ENCODE measurements around the gene PAWR. TPM values are rescaled to one million over a fixed set of nuclear protein-coding genes. Genes with fewer than 3 reads are reported as not detected.

The PAWR gene
- total and polyA plus RNA-seq, 9 of the 15 experiments (the other 6 are each of a cell fraction or from before 2014, with no cell fraction given), result 0.82 TPM; not detected in 8

GRCh38 chr12:79573820-79574219 is 116.9 kb downstream of the PAWR start (continued):
- TF ChIP-seq MGA (IDR thresholded peaks at IDR 0.05), result no peak
- TF ChIP-seq ELF2 (CRISPR knock-in tag; IDR thresholded peaks at IDR 0.05), result no peak
- no peak for TF ChIP-seq ZNF707 (CRISPR knock-in tag; conservative IDR thresholded peaks at IDR 0.05)
- TF ChIP-seq AFF4 (CRISPR knock-in tag; IDR thresholded peaks at IDR 0.05), result no peak
- TF ChIP-seq ZNF639 (CRISPR knock-in tag; conservative IDR thresholded peaks at IDR 0.05 in 1 of 2, IDR thresholded peaks at IDR 0.05 in 1 of 2), result no peak
- no peak for TF ChIP-seq PKNOX1 (IDR thresholded peaks at IDR 0.05)
- no peak for TF ChIP-seq RBM39 (optimal IDR thresholded peaks at IDR 0.05; ENCODE audit: low read depth, low read length)

Data from K562 (cell line).